Measurements from ENCODE around the gene FBN1.

The FBN1 gene

GRCh38 chr15:48636511-48636910 lies 9.0 kb downstream of the FBN1 start:
- no peak overlapping the region for H3K9ac ChIP-seq (ENCODE audit: low read length)
- H3K36me3 ChIP-seq (replicated peaks; ENCODE audit: low read depth, low read length) = no peaks in the 10 kb centered on the region
- H3K27me3 ChIP-seq (ENCODE audit: low read depth, low read length) = no peaks in the 10 kb centered on the region
- no peaks in the 10 kb centered on the region for H3K4me1 ChIP-seq (ENCODE audit: low read length)
- no peaks in the 10 kb centered on the region for H4K20me1 ChIP-seq (ENCODE audit: insufficient read depth, low read length)
- no peaks in the 10 kb centered on the region for H3K79me2 ChIP-seq (ENCODE audit: low read length)
- H3K27ac ChIP-seq (ENCODE audit: low read length) = no peak overlapping the region
- no peak overlapping the region for H2AFZ ChIP-seq (ENCODE audit: low read depth, low read length)
- no peak overlapping the region for H3K4me2 ChIP-seq (ENCODE audit: low read length)
- no peak for TF ChIP-seq EZH2phosphoT487 (IDR thresholded peaks at IDR 0.05; ENCODE audit: low read depth)
- TF ChIP-seq CTCF (IDR thresholded peaks at IDR 0.05; ENCODE audit: low read depth, low read length) = no peak
- no peaks in the 10 kb centered on the region for H3K9me3 ChIP-seq (ENCODE audit: insufficient read depth, low read length)
- no peak overlapping the region for H3K4me3 ChIP-seq (ENCODE audit: low read length)

- no peak overlapping the region for H3K9ac ChIP-seq (ENCODE audit: low read length)
- H3K27me3 ChIP-seq (ENCODE audit: low read depth, low read length) = no peaks in the 10 kb centered on the region
- no peak overlapping the region for H3K4me3 ChIP-seq (ENCODE audit: low read length)
- H2AFZ ChIP-seq (ENCODE audit: low read depth, low read length) = no peak overlapping the region
- H3K36me3 ChIP-seq (replicated peaks; ENCODE audit: low read depth, low read length) = no peaks in the 10 kb centered on the region
- no peaks in the 10 kb centered on the region for H3K9me3 ChIP-seq (ENCODE audit: insufficient read depth, low read length)
- H3K4me1 ChIP-seq (ENCODE audit: low read length) = 0 out of 2 replicates have a peak, but pooled peaks cover 4% of the 10 kb centered on the region
- TF ChIP-seq EZH2phosphoT487 (IDR thresholded peaks at IDR 0.05; ENCODE audit: low read depth) (no peak), CTCF (IDR thresholded peaks at IDR 0.05; ENCODE audit: low read depth, low read length) (no peak)
- no peak overlapping the region for H3K4me2 ChIP-seq (ENCODE audit: low read length)
- no peaks in the 10 kb centered on the region for H4K20me1 ChIP-seq (ENCODE audit: insufficient read depth, low read length)
- H3K27ac ChIP-seq (ENCODE audit: low read length) = no peak overlapping the region
- H3K79me2 ChIP-seq (ENCODE audit: low read length) = no peaks in the 10 kb centered on the region
These were observed 10.6 kb downstream of the FBN1 start for GRCh38 chr15:48634893-48635292.

- Histone ChIP-seq H3K27ac (ENCODE audit: low read length) (no peak overlapping the region), H2AFZ (ENCODE audit: low read depth, low read length) (no peak overlapping the region), H3K79me2 (ENCODE audit: low read length) (no peaks in the 10 kb centered on the region), H3K36me3 (replicated peaks; ENCODE audit: low read depth, low read length) (no peaks in the 10 kb centered on the region), H4K20me1 (ENCODE audit: insufficient read depth, low read length) (no peaks in the 10 kb centered on the region), H3K4me3 (ENCODE audit: low read length) (no peak overlapping the region), H3K4me2 (ENCODE audit: low read length) (no peak overlapping the region), H3K9me3 (ENCODE audit: insufficient read depth, low read length) (no peaks in the 10 kb centered on the region), H3K4me1 (ENCODE audit: low read length) (0 out of 2 replicates have a peak, but pooled peaks cover 4% of the 10 kb centered on the region), H3K9ac (ENCODE audit: low read length) (no peak overlapping the region), H3K27me3 (ENCODE audit: low read depth, low read length) (no peaks in the 10 kb centered on the region)
- TF ChIP-seq CTCF (IDR thresholded peaks at IDR 0.05; ENCODE audit: low read depth, low read length) (no peak), EZH2phosphoT487 (IDR thresholded peaks at IDR 0.05; ENCODE audit: low read depth) (no peak)
These were observed 11.4 kb downstream of the FBN1 start for GRCh38 chr15:48634096-48634495.

- Histone ChIP-seq H3K36me3 (replicated peaks; ENCODE audit: low read depth, low read length) (no peaks in the 10 kb centered on the region), H4K20me1 (ENCODE audit: insufficient read depth, low read length) (no peaks in the 10 kb centered on the region), H3K9ac (ENCODE audit: low read length) (no peak overlapping the region), H3K27me3 (ENCODE audit: low read depth, low read length) (no peaks in the 10 kb centered on the region), H3K9me3 (ENCODE audit: insufficient read depth, low read length) (no peaks in the 10 kb centered on the region), H3K27ac (ENCODE audit: low read length) (no peak overlapping the region), H3K79me2 (ENCODE audit: low read length) (no peaks in the 10 kb centered on the region), H3K4me3 (ENCODE audit: low read length) (no peak overlapping the region), H3K4me1 (ENCODE audit: low read length) (0 out of 2 replicates have a peak, but pooled peaks cover 4% of the 10 kb centered on the region), H3K4me2 (ENCODE audit: low read length) (no peak overlapping the region), H2AFZ (ENCODE audit: low read depth, low read length) (no peak overlapping the region)
- TF ChIP-seq CTCF (IDR thresholded peaks at IDR 0.05; ENCODE audit: low read depth, low read length) (no peak), EZH2phosphoT487 (IDR thresholded peaks at IDR 0.05; ENCODE audit: low read depth) (no peak)
These were observed 12.9 kb downstream of the FBN1 start for GRCh38 chr15:48632651-48633050.
